Activated naive CD4-positive, alpha-beta T cell treated with anti-CD3 and anti-CD28 coated beads for 36 hours (primary cell): Measurements from ENCODE around the gene CABLES2. TPM values are rescaled to one million over a fixed set of nuclear protein-coding genes. Genes with fewer than 3 reads are reported as not detected.

ENCODE experiments used
- CTCF ChIA-PET: fragments of 350-600 bp; sonication (Branson Sonifier 250); formaldehyde crosslinking; loops from one replicate; lab custom pipeline; 2021; ENCODE audit warnings: antibody characterized with exemption; lab: Charles Lee
- DNase-seq: peaks from one replicate; pipeline ENCODE4 v3.0.0-alpha.2; 2020
- H3K27ac Mint-ChIP-seq: one replicate; pipeline ENCODE4 v1.8.0; 2021; ENCODE audit warnings: mild to moderate bottlenecking, mixed read lengths
- H3K27me3 Mint-ChIP-seq: one replicate; pipeline ENCODE4 v1.8.0; 2021; ENCODE audit warnings: low read depth, mixed read lengths
- H3K36me3 Mint-ChIP-seq: one replicate; pipeline ENCODE4 v1.8.0; 2021; ENCODE audit warnings: low read depth, mixed read lengths
- H3K4me1 Mint-ChIP-seq: one replicate; pipeline ENCODE4 v1.8.0; 2021; ENCODE audit warnings: low read depth, mixed read lengths
- H3K4me3 Mint-ChIP-seq: one replicate; pipeline ENCODE4 v1.8.0; 2021; ENCODE audit warnings: mild to moderate bottlenecking, moderate library complexity, mixed read lengths
- H3K9me3 Mint-ChIP-seq: one replicate; pipeline ENCODE4 v1.8.0; 2021; ENCODE audit warnings: mixed read lengths
- intact Hi-C: fragments of 100-400 bp; cut with micrococcal nuclease; formaldehyde crosslinking; loops from one replicate; pipeline ENCODE4 v1.15.1; 2023
- total RNA-seq, 2 experiments: library from RNA; stranded (reverse); gene quantifications; one replicate each; pipeline ENCODE4 v1.2.3, GENCODE V29; 2021

CABLES2 gene
- total RNA-seq, 2 experiments from 2014 or later: 3.6 to 5.1 TPM

DNA sequence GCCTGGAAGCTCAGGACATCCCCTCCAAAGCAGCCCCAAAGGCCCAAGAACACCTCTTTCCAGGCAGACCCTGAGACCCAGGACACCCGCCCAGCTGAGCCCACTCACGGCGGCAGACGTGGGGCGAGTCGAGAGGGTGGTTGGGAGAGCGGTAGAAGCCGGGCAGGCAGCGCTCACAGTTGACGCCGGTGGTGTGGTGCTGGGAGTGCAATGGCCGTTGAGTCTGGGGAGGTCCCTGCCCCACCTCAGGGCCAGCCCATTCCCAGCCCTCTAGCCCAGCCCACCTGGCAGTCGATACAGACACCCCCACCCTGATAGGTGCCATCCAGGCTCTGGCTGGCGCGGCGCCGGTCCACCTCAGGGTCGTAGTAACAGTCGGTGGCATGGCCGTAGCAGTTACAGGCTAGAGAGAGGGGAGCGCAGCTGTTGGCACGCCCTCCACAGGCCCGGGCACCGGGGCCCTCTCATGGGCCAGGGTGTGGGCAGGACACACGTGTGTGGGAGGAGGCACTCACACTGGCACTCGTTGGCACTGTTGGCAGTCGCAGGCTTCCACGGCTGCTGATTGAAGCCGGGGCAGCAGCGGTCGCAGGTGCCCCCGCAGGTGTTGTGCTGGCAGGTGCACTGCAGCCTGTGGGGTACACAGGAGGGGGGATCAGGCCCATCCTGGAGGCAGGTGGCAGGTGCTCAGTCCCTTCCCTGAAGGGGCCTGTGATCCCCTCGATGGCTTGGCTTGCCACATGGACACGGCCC, 60.5 kb downstream of the CABLES2 start:
- H3K9me3 Mint-ChIP-seq: peaks cover 6% of the 10 kb centered on the region

GRCh38 chr20:62345681-62346370, 61.3 kb downstream of the CABLES2 start:
- peaks cover 7% of the 10 kb centered on the region for H3K9me3 Mint-ChIP-seq
- H3K27me3 Mint-ChIP-seq: peaks cover 3% of the 10 kb centered on the region
- intact Hi-C loops: no loop called here
- H3K36me3 Mint-ChIP-seq: no peaks in the 10 kb centered on the region
- no peak overlapping the region for H3K27ac Mint-ChIP-seq
- no peaks in the 10 kb centered on the region for H3K4me1 Mint-ChIP-seq
- DNase-seq: no peak
- CTCF ChIA-PET: interaction anchor here (0.6 kb wide), 1 partner anchor 70 kb away, joined by 3 read pairs; no protein-coding TSS in a partner anchor
- H3K4me3 Mint-ChIP-seq: no peak overlapping the region

More for the DNA sequence above, 60.5 kb downstream of the CABLES2 start:
- intact Hi-C loops: no loop called here
- Mint-ChIP-seq H3K4me1 (no peaks in the 10 kb centered on the region), H3K27ac (no peak overlapping the region), H3K4me3 (no peak overlapping the region), H3K36me3 (no peaks in the 10 kb centered on the region), H3K27me3 (peaks cover 3% of the 10 kb centered on the region)
- CTCF ChIA-PET: no interaction called here
- no peak for DNase-seq

GRCh38 chr20:62344782-62345181, 62.3 kb downstream of the CABLES2 start:
- intact Hi-C loops: no loop called here
- Mint-ChIP-seq H3K4me1 (no peaks in the 10 kb centered on the region), H3K27ac (no peak overlapping the region), H3K36me3 (no peaks in the 10 kb centered on the region), H3K4me3 (no peak overlapping the region), H3K27me3 (peaks cover 3% of the 10 kb centered on the region), H3K9me3 (peaks cover 7% of the 10 kb centered on the region)
- no peak for DNase-seq
- CTCF ChIA-PET: no interaction called here

DNA sequence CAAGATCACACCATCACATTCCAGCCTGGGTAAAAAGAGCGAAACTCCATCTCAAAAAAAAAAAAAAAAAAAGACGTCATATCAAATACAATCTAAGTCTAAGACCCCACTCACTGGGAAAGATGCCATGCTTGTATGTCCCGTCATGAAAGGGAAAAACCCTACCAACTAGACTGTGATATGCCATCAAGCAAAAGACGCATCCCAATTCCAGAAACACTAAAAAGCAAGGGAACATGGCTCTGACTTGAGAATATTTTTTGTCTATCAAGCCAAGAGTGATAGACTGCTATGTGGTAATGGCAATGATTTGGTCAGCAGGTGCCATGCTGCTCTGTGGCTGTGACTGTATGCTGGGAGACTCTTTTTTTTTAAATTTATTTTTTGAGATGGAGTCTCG, 63.0 kb downstream of the CABLES2 start:
- CTCF ChIA-PET: no interaction called here
- Mint-ChIP-seq H3K36me3 (no peaks in the 10 kb centered on the region), H3K9me3 (peaks cover 5% of the 10 kb centered on the region), H3K27me3 (peaks cover 3% of the 10 kb centered on the region), H3K4me1 (no peaks in the 10 kb centered on the region), H3K4me3 (no peak overlapping the region), H3K27ac (no peak overlapping the region)
- intact Hi-C loops: no loop called here
- no peak for DNase-seq

DNA sequence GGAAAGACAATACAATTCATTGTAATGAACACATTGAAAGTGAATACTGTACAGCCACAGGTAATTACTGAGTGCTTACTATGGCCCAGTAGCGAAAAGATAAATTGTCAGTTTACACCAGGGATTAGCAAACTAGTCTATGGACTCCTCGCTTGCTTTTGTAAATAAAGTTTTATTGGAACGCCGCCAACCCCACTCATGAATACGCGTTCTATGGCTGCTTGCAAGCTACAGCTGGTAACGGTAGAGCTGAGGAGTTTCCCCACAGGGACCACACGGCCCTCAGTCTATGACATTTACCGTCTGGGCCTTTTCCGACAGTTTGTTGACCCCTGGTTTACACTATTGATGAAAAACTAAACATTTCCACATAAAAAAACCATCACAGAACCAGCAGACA, 64.2 kb downstream of the CABLES2 start:
- peaks cover 1% of the 10 kb centered on the region for H3K9me3 Mint-ChIP-seq
- intact Hi-C loops: no loop called here

GRCh38 chr20:62339647-62340062, 67.4 kb downstream of the CABLES2 start:
- H3K27me3 Mint-ChIP-seq: peaks cover 11% of the 10 kb centered on the region
- no peaks in the 10 kb centered on the region for H3K4me1 Mint-ChIP-seq
- H3K4me3 Mint-ChIP-seq: no peak overlapping the region
- peaks cover 1% of the 10 kb centered on the region for H3K9me3 Mint-ChIP-seq
- intact Hi-C loops: no loop called here
- H3K27ac Mint-ChIP-seq: no peak overlapping the region
- DNase-seq: no peak
- no peaks in the 10 kb centered on the region for H3K36me3 Mint-ChIP-seq
- CTCF ChIA-PET: no interaction called here

More for the DNA sequence above, 64.2 kb downstream of the CABLES2 start:
- H3K36me3 Mint-ChIP-seq: no peaks in the 10 kb centered on the region
- DNase-seq: no peak
- H3K4me1 Mint-ChIP-seq: no peaks in the 10 kb centered on the region
- H3K27me3 Mint-ChIP-seq: peaks cover 3% of the 10 kb centered on the region
- H3K4me3 Mint-ChIP-seq: no peak overlapping the region
- H3K27ac Mint-ChIP-seq: no peak overlapping the region
- CTCF ChIA-PET: no interaction called here

Other genes starting within 250 kb of the CABLES2 start
- gene MTG2, start 224.3 kb downstream of the CABLES2 start, total RNA-seq: 10 to 100 TPM; 34.3 to 36.4 TPM
- gene HRH3, start 187.0 kb downstream of the CABLES2 start, total RNA-seq: not detected
- gene OSBPL2, start 168.8 kb downstream of the CABLES2 start, total RNA-seq: 10 to 100 TPM; 23.6 to 24.7 TPM
- 10 to 100 TPM; 77.4 to 81.5 TPM for gene ADRM1, start 104.3 kb downstream of the CABLES2 start, total RNA-seq
- gene LAMA5, start 40.0 kb downstream of the CABLES2 start, total RNA-seq: 1 to 10 TPM in 1 of 2 experiments, under 1 TPM in 1; 0.81 to 1.5 TPM
- 1,000 to 10,000 TPM; 2,995 to 3,072 TPM for gene RPS21, start 20.2 kb downstream of the CABLES2 start, total RNA-seq
- gene RBBP8NL, start 20.3 kb upstream of the CABLES2 start, total RNA-seq: not detected
- not detected for gene GATA5, start 68.7 kb upstream of the CABLES2 start, total RNA-seq
- gene SLCO4A1, start 235.2 kb upstream of the CABLES2 start, total RNA-seq: 10 to 100 TPM; 22.4 to 22.6 TPM